GM18873 (cell line): ENCODE measurements around the gene IQCE.
A peak's percentile ranks its signal among the peaks of the same experiment; 100 is the strongest.

Experiments used
- ATAC-seq: cut with Tn5 transposase; IDR thresholded peaks from one replicate; pipeline ENCODE4 v1.9.1; 2021; ENCODE audit warnings: mild to moderate bottlenecking, moderate library complexity, moderate number of reproducible peaks; ENCODE audit not compliant: unreplicated experiment, low FRiP score

The IQCE gene

DNA sequence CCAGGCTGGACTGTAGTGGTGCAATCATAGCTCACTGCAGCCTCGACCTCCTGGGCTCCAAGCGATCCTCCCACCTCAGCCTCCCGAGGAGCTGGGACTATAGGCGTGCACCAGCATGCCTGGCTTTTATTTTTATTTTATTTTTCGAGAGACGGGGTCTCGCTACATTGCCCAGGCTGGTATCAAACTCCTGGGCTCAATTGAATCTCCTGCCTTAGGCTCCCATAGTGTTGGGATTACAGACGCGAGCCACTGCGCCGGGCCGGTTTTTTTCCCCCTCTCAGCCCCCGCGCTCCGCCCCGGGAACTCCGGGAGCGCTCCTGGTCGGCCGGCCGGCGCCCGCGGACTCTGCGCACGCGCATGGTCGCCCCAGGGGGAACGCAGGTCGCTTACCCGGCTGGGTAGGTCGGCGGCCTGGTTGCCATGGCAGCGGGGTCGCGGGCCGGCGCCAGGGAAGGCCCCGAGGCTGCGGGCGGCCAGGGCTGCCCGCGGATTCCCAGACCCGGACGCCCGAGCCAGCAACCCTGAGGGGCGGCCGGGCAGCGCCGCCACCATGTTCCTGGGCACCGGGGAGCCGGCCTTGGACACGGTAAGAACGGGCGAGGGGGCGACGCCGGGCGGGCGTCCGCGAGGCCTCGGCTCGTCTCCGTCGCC, at the start of gene IQCE:
Gene IQCE (plus strand): TSS at position 351 of the 654 bp plus-strand sequence. CDS start 203 bp downstream, at position 554.
- ATAC-seq = peak; percentile 35

- no peak for ATAC-seq
Measured at GRCh38 chr7:2509298-2509906, 49.4 kb upstream of the IQCE start.

GRCh38 chr7:2510130-2510776, 48.5 kb upstream of the IQCE start:
- ATAC-seq = no peak

DNA sequence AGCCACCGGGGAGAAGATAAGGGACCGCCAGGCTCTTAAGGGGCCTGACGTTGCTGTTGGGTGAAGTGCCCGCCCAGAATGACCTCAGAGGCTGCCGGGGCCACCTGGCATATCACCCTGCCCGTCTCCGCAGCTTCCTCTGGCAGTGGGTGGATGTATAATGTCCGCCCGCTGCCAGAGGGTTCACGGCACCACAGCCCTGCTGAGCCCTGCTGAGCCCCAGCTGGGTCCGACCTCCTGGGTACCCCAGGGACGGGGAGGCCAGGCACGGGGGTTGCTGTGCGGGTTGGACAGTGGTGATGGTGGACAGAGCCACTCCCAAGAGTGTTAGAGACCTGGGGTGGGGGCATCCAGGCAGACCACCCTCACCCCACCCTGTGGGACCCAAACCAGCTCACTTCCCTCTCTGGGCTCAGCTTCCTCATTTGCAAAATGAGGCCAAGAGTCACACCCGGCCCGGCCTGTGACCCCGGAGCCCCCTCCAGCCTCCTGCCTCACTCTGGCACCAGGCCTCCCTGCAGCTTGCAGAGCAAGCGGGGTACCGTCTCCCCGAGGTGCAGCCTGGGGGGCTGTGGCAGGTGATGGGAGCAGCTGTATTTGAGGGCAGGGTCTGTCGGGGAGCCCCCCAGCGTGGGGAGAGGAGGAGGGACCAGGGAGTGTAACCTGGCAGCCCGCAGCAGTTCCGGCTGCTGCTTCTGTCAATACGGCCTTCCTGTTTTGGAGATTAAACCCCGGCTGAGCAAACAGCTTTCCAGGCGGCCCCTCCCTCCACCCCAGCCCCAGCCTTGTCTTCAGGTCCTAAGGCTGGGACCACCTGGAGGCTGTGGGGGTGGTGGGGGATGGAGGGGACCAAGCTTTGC, 47.6 kb upstream of the IQCE start:
- no peak for ATAC-seq

DNA sequence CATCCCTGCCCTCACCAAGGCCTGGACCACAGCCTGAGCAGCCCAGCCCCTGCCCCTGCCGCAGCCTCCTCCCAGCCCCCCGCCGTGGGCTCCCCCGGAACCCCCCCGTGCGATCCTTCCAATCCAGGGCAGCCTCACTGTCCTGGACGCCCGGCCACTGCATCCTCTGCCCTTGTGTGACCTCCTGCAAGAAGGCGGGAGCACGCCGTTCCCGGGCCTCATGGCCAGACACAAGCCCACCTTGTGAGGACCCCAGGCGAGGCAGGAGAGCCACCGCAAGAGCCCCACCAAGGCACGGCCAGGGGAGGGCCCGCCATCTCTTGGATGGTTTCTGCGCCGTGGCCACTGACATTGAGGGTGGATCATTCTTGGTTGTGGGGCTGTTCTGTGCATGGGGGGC, 47.0 kb upstream of the IQCE start:
- no peak for ATAC-seq

GRCh38 chr7:2512179-2512661, 46.6 kb upstream of the IQCE start:
- no peak for ATAC-seq

DNA sequence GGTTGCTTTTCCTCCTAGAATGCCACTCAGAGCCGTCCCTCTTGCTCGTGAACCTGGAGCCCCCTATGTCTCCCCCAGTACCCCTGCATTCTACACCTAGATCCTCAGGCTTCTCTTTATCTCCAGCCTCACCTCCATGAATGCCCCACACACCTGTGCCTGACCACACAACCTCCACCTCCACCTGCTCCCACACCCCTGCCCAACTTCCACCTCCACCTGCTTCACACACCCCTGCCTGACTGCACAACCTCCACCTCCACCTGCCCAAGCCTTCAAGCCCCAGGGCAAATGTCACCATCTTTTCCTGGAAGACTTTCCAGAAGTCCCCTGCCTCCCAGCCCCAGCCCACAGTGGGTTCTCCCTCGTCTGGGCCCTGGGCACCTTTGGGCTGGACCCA, 46.1 kb upstream of the IQCE start:
- ATAC-seq = no peak

DNA sequence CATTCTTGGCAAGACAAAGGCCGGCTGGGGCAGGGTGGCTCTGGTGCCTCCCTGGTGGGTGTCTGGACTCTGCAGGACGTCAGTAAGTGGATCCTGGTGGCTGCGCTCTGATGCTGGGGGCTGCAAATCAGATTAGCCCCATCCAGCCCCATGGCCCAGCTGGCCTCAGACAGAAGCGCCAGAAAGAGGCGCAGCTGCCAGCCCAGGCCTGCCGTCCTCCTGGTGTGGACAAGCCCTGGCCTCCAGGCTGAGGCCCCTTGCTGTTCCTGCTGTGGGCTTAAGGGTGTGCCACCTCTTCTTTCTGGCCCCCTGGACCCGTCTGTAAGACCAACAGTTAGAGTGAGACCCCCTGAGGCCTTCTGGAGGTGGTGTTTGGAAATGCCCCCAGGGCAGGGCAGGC, 45.1 kb upstream of the IQCE start:
- ATAC-seq = no peak

DNA sequence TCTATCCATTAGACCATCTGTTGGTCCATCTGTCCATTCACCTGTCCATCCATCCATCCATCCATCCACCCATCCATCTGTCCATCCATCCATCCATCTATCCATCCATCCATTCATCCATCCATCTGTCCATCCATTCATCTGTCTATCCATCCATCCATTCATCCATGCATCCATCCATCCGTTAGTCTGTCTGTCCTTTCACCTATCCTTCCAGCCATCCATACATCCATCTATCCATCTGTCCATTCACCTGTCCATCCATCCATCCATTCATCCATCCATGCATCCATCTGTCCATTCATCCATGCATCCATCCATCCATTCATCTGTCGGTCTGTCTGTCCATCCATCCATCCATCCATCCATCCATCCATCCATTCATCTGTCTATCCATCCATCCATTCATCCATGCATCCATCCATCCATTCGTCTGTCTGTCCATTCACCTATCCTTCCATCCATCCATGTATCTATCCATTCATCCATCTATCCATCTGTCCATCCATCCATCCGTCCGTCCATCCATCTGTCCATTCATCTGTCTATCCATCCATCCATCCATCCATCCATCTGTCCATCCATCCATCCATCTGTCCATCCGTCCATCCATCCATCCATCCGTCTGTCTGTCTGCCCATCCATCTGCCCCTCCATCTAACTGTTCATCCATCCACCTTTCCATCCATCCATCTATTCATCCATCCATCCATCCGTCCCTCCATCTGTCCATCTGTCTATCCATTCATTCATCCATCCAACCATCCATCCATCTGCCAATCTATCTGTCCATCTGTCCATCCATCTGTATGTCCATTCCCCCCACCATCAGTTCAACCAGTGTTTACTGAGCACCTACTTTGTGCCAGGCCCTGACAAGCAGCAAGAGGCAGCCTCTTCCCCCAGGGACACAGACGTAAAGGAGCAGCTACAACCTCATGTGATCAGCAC, 44.0 kb upstream of the IQCE start:
- ATAC-seq = no peak

DNA sequence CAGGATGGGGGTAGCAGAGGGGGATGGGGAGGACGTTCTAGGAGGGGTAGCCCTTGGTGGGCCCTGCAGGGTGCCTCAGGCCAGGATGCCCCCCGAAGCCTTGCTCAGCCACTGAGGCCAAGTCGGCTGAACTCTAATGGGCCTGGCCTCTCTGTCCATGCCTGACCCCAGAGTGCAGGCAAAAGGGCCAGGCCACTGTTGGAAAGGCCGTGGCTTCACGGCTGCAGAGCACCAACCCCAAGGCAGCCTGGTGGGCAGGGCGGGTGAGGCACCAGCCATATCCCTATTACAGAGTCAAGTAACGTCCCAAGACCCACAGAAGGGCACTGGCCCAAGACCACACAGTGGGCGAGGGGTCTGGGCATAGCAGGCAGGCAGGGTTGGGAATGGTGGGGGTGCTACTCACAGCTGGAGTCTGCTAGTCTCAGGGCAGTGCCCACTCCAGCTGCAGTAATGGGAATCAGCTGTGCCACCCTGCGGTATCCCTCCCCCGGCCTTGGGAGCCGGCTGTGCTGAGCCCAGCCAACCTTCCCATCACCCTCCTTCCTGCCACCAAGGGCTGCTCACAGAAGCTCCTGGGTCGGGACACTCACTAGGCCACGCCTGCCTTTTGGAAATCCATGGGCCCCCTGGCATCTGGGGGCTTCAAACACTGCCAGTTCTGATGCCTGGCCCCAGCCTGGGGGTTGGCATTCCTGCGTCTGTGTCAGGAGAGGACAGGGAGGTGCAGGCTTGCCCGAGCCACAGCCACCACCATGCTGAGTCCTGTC, 43.2 kb upstream of the IQCE start:
- no peak for ATAC-seq

DNA sequence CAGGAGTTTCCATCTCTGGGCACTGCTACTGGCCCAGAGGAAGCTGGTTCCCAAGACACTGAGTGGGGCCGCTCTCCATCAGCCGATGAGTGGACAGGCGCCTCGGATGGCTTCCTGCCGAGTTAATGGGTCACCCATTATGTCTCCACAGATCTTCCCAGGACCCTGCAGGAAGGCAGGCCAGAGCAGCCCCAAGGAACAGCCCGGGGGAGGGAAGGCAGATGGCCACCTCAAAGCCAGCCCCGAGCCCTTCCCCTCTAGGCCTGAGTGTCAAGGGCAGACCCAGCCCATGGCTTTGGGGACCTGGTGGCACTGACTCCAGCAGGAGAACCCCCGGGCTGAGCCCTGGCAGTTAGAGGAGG, 42.6 kb upstream of the IQCE start:
- ATAC-seq = no peak

GRCh38 chr7:2517026-2517425, 41.8 kb upstream of the IQCE start:
- ATAC-seq = no peak

- no peak for ATAC-seq
Measured at GRCh38 chr7:2517678-2518507, 40.9 kb upstream of the IQCE start.

- ATAC-seq = no peak
Measured at GRCh38 chr7:2518737-2519118, 40.1 kb upstream of the IQCE start.

DNA sequence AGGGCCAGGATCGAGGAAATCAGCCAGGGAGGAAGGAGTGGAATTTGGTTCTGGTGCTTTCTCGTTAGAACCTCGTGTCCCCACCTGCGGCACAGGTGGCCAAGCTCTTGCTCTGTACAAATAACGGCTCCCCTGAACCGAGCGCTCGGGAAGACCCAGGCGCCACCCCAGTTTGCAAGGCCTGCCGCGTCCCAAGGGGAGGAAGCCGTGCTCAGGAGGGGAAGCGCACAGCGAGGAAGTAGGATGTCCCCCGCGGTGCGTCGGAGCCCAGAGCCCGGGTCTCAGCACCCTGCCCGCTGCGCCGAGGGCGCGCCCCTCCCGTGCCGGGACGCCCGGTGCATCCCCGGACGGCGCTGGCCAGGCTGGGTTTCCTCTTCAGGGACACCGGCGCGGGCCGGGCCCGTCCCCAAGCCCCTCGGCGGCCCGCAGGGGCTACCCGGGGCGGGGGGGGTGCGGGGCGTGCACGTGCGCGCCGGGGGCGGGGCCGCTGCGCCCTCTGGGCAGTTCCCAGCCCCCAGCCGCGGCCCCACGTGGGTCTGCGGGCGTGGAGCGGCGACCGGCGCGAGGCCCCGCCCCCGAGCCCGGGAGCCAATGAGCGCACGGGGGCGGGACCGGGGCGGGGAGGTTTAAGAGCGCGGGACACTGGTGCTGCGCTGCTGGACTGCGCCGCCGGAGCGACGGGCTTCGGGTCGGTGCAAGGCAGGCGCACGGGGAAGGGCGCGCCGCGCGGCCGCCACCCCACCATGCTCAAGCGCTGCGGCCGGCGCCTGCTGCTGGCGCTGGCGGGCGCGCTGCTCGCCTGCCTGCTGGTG, 39.5 kb upstream of the IQCE start, which contains the start of gene LFNG:
Gene LFNG (plus strand): TSS at position 656 of the 812 bp plus-strand sequence. CDS start 88 bp downstream, at position 744.
- peak; percentile 61 for ATAC-seq

- no peak for ATAC-seq
Measured at GRCh38 chr7:2520131-2520760, 38.5 kb upstream of the IQCE start.

GRCh38 chr7:2520761-2521290, 38.0 kb upstream of the IQCE start:
- no peak for ATAC-seq
